HepG2 (cell line): Measurements from ENCODE around the gene TIMM10. TPM values are rescaled to one million over a fixed set of nuclear protein-coding genes. Genes with fewer than 3 reads are reported as not detected.
A peak's percentile ranks its signal among the peaks of the same experiment; 100 is the strongest.

Source experiments
- ARHGAP35 ChIP-seq: sonication (generic); formaldehyde crosslinking; IDR thresholded peaks from 2 replicates; pipeline ENCODE4 v1.9.0; 2022; ENCODE audit warnings: mild to moderate bottlenecking, inconsistent platforms, moderate library complexity, missing genetic modification reagents, borderline replicate concordance
- CEBPB ChIP-seq: IDR thresholded peaks from 2 replicates; pipeline ENCODE4 v1.6.1; 2011; ENCODE audit warnings: low read depth, low read length, improper control_type of control experiment, borderline replicate concordance
- CSRNP2 ChIP-seq: sonication (generic); formaldehyde crosslinking; conservative IDR thresholded peaks from 2 replicates; pipeline ENCODE4 v1.8.0; 2022; ENCODE audit warnings: low read depth, missing genetic modification reagents
- FOXP1 ChIP-seq, 2 experiments: fragments of 450-650 bp in 1 of 2; IDR thresholded peaks; 2 replicates each; pipeline ENCODE4 v1.6.1; 2017 to 2018; ENCODE audit warnings: antibody characterized with exemption in 1 of 2
- GTF3A ChIP-seq: sonication (generic); formaldehyde crosslinking; conservative IDR thresholded peaks from 2 replicates; pipeline ENCODE4 v1.4.0; 2020; ENCODE audit warnings: mild to moderate bottlenecking, missing genetic modification reagents
- HDAC2 ChIP-seq: sonication (generic); formaldehyde crosslinking; IDR thresholded peaks from 2 replicates; pipeline ENCODE4 v1.4.0; 2020; ENCODE audit warnings: missing genetic modification reagents
- HNRNPL ChIP-seq: fragments of 200-400 bp; formaldehyde crosslinking; IDR thresholded peaks from 2 replicates; pipeline ENCODE4 v1.6.1; 2017; ENCODE audit warnings: mild to moderate bottlenecking, low read depth, low read length
- HNRNPLL ChIP-seq: fragments of 200-400 bp; formaldehyde crosslinking; IDR thresholded peaks from 2 replicates; pipeline ENCODE4 v1.6.1; 2017; ENCODE audit warnings: mild to moderate bottlenecking, low read depth, low read length; ENCODE audit not compliant: poor library complexity, severe bottlenecking
- IRF9 ChIP-seq: sonication (generic); formaldehyde crosslinking; IDR thresholded peaks from 2 replicates; pipeline ENCODE4 v1.8.0; 2022; ENCODE audit warnings: missing genetic modification reagents, mild to moderate bottlenecking, borderline replicate concordance
- JUN ChIP-seq: sonication (generic); formaldehyde crosslinking; IDR thresholded peaks from 2 replicates; pipeline ENCODE4 v1.4.0; 2020; ENCODE audit warnings: mild to moderate bottlenecking, missing genetic modification reagents
- KLF13 ChIP-seq: sonication (generic); formaldehyde crosslinking; IDR thresholded peaks from 2 replicates; pipeline ENCODE4 v1.4.0; 2020; ENCODE audit warnings: mild to moderate bottlenecking, missing genetic modification reagents
- MEIS2 ChIP-seq: sonication (generic); formaldehyde crosslinking; IDR thresholded peaks from 2 replicates; pipeline ENCODE4 v1.9.0; 2021; ENCODE audit warnings: mild to moderate bottlenecking, missing genetic modification reagents
- MTA3 ChIP-seq: sonication (generic); formaldehyde crosslinking; IDR thresholded peaks from 2 replicates; pipeline ENCODE4 v1.4.0; 2020; ENCODE audit warnings: missing genetic modification reagents
- NFKB2 ChIP-seq: sonication (generic); formaldehyde crosslinking; IDR thresholded peaks from 2 replicates; pipeline ENCODE4 v1.4.0; 2020; ENCODE audit warnings: missing genetic modification reagents, borderline replicate concordance
- SALL2 ChIP-seq: sonication (generic); formaldehyde crosslinking; IDR thresholded peaks from 2 replicates; pipeline ENCODE4 v1.8.1; 2023; ENCODE audit warnings: mild to moderate bottlenecking, missing genetic modification reagents, inconsistent platforms
- SIN3B ChIP-seq: fragments of 150-350 bp; IDR thresholded peaks from 2 replicates; pipeline ENCODE4 v1.6.1; 2014; ENCODE audit warnings: low read length
- THAP8 ChIP-seq: sonication (generic); formaldehyde crosslinking; IDR thresholded peaks from 2 replicates; pipeline ENCODE4 v1.5.1; 2020; ENCODE audit warnings: missing genetic modification reagents, mild to moderate bottlenecking, borderline replicate concordance
- TRIM22 ChIP-seq: fragments of 450-650 bp; IDR thresholded peaks from 2 replicates; pipeline ENCODE4 v1.6.1; 2017
- ZMYM2 ChIP-seq: sonication (generic); formaldehyde crosslinking; IDR thresholded peaks from 2 replicates; pipeline ENCODE4 v1.8.0; 2022; ENCODE audit warnings: mild to moderate bottlenecking, missing genetic modification reagents
- ZNF18 ChIP-seq: sonication (generic); formaldehyde crosslinking; IDR thresholded peaks from 2 replicates; pipeline ENCODE4 v1.8.0; 2022; ENCODE audit warnings: mild to moderate bottlenecking, missing genetic modification reagents; ENCODE audit not compliant: insufficient replicate concordance
- ZNF234 ChIP-seq: sonication (generic); formaldehyde crosslinking; conservative IDR thresholded peaks from 2 replicates; pipeline ENCODE4 v1.5.1; 2020; ENCODE audit warnings: mild to moderate bottlenecking, missing genetic modification reagents
- ZNF292 ChIP-seq: sonication (generic); formaldehyde crosslinking; IDR thresholded peaks from 2 replicates; pipeline ENCODE4 v1.8.1; 2022; ENCODE audit warnings: mild to moderate bottlenecking, low read depth, missing genetic modification reagents, borderline replicate concordance
- ZNF317 ChIP-seq: sonication (generic); formaldehyde crosslinking; IDR thresholded peaks from 2 replicates; pipeline ENCODE4 v1.5.0; 2020; ENCODE audit warnings: mild to moderate bottlenecking, missing genetic modification reagents
- polyA plus RNA-seq, 8 experiments: library from polyadenylated mRNA; depleted of rRNA in 3 of 8; stranded (reverse) in 7 of 8; unstranded in 1 of 8; fragments of >200 nt; fragmentation: Illumina TruSeq in 4 of 8; extraction: Trizol in 4 of 8; gene quantifications; 2 replicates each; pipeline versions ENCODE4 v1.2.1 to v1.2.3, GENCODE V29; 2011 to 2016; ENCODE audit warnings: low read depth in 4 of 8, missing spikeins in 1 of 8, mixed read lengths in 1 of 8; ENCODE audit not compliant: insufficient read depth in 1 of 8
- total RNA-seq, 5 experiments: library from RNA; depleted of rRNA; stranded (reverse); fragments of >200 nt; fragmentation: Illumina TruSeq; extraction: Trizol; gene quantifications; 2 replicates each; pipeline ENCODE4 v1.2.3, GENCODE V29; 2016; ENCODE audit warnings: low read depth in 1 of 5

TIMM10 gene
- total and polyA plus RNA-seq, 2 of the 13 experiments (the other 11 are each of a cell fraction or from before 2014, with no cell fraction given), result 67.8 to 82.2 TPM

- TF ChIP-seq CSRNP2 (no peak), FOXP1 (IDR thresholded peaks at IDR 0.05) (no peak), FOXP1 (CRISPR knock-in tag; IDR thresholded peaks at IDR 0.05) (no peak), THAP8 (CRISPR knock-in tag) (no peak), CEBPB (peak; percentile 95), NFKB2 (CRISPR knock-in tag) (0 out of 2 replicates have a peak, but pooled peaks have one; percentile 26), ARHGAP35 (CRISPR knock-in tag) (no peak), IRF9 (CRISPR knock-in tag) (no peak; the same call in 1 of the 2 replicates), ZNF18 (CRISPR knock-in tag) (no peak), SALL2 (CRISPR knock-in tag) (peak; percentile 81; the same call in 1 of the 2 replicates), JUN (CRISPR knock-in tag) (no peak), ZNF292 (CRISPR knock-in tag) (no peak), GTF3A (no peak), MEIS2 (CRISPR knock-in tag) (no peak), SIN3B (no peak), MTA3 (CRISPR knock-in tag) (no peak), HNRNPLL (no peak), ZNF234 (CRISPR knock-in tag) (no peak), HDAC2 (CRISPR knock-in tag) (0 out of 2 replicates have a peak, but pooled peaks have one; percentile 29), KLF13 (CRISPR knock-in tag) (no peak), ZNF317 (no peak), HNRNPL (no peak), TRIM22 (no peak), ZMYM2 (CRISPR knock-in tag) (no peak)
Measured at GRCh38 chr11:57493507-57494503, 36.7 kb downstream of the TIMM10 start (continued).
